NK-92 (cell line): ENCODE data around the gene TRERF1.

Experiments
- DNase-seq: peaks from one replicate; lab custom pipeline; 2025; ENCODE audit not compliant: unreplicated experiment; lab: John Stamatoyannopoulos, UW

TRERF1 gene

GRCh38 chr6:42368181-42368580 is 83.5 kb downstream of the TRERF1 start:
- DNase-seq: no peak

GRCh38 chr6:42367353-42368011 is 84.2 kb downstream of the TRERF1 start:
- DNase-seq: no peak

DNA sequence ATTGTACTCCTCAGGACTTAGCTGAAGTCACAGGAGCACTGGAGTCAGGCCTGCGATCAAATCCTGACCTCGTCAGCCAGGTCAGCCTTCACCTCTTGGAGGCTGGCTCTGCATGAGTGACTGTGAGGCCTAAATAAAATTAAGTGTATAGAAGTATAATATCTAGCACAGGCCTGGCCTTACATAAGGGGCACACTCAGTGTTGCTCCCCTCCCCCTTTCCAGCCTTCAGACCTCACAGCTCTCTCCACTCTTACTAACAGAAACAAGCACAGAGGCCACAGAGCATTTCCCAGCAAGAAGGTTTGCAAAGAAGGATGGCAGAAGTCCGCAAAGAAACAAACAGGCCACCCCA is 84.8 kb downstream of the TRERF1 start:
- DNase-seq: no peak

GRCh38 chr6:42366011-42366705 is 85.6 kb downstream of the TRERF1 start:
- no peak for DNase-seq

DNA sequence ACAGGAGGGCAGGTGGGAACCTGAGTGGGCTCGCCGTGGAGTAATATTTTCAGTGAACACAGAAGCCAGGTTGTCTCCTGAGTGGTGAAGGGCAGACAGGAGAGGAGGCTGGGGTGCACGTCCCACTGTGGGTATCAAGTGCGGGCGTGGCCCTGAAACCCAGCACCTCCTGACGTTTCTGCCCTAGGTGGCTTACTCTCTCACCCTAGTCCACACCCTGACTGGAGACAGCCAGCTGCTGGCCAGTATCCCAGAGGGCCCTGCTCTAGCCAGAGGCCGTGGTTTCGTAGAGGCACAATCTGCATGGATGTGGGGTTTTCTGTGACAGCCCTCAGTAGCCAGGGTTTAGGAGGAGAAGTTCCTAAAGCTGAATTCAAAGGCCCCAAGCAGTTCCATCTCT is 86.7 kb downstream of the TRERF1 start:
- DNase-seq: no peak

DNA sequence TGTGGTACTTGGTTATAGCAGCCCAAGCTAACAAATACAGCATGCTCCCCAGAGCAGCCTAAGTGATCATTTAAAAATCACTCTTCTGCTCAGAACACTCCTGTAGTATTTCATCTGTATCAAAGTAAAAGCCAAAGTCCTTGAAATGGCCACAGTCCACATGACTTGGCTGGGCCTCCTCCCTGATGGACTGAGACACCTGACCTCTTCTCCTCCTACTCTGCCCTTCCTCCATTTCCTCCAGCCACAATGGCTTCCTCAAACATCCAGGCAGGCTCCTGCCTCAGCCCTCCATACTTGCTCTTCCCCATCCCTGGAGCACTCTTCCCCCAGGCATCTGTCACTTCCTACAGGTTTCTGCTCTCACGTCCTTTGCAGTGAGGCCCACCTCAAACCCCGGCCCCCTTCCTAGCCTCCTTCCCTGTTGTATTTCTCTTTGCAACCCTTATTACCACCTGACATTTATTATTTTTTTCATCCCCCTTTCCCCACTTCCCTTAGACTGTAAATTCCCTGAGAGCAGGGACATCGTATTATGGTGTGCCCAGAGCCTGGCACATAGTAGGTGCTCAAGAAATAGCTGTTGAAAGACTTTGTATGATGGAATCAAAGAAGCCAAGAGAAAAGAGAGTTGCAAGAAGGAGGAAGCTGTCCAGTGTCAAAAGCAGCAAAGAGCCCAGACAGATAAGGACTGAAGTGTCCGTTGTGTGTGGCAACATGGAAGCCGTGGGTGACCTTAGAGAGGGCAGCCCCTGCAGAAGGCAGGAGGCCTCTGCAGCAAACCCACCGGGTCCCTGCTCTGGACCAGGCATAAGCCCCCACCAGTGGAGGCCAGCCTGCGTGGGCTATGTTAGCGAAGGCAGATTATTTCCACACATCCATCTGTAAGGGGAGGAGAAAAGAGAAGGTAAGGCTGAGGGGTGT is 87.5 kb downstream of the TRERF1 start:
- DNase-seq: no peak

GRCh38 chr6:42361036-42361435 is 90.7 kb downstream of the TRERF1 start:
- no peak for DNase-seq

DNA sequence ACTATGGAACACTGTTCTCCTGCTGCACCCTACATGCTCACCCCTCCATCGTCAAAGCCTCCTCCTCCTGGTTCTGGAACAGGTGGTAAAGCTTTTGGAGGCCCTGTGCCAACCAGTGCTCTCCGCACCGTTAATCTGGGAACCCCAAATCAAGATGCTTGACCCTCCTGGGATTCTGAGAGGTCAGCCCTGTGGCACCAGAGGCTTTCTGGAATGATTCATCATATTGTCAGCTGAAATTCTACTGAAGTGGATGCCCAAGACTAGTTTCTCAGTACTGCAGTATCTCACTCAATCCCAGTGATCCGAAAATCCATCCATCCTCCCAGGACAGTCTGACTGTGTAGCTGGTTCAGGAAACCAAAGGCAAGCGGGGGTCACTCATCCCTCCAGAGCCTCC is 92.7 kb downstream of the TRERF1 start:
- no peak for DNase-seq

DNA sequence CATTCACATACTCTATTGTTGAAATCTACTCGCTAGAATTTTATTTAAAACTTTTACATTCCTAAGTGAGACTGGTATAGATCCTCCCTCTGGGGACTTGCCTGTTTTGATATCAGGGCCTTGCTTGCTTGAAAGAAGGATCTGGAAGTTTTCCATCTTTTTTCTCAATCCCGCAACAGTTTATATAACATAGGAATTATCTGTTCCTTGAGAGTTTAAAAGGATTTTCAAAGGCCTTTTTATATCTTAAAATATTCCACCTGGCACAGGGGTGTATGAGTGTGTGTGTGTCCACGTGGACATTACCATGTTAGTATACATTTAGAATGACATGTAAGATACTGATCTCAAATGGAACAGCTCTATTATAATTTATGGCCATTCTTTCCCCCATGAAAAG is 96.3 kb downstream of the TRERF1 start:
- DNase-seq: no peak

DNA sequence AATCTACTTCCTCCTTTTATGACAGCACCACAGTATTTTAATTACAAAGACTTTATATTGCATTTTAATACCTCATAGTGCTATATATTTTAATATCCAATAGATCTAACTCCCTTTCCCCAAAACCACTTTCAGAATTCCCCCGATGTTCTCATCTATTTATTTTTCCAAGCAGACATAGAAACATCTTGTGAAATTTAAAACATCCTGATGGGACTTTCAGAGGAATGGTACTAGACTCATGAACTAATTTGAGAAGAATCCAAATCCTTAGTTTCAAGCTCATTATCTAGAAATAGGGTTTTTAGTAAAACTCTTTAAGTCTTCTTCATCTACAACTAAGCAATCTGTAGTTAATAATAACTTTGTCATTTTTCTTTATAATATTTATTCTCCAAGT is 97.0 kb downstream of the TRERF1 start:
- no peak for DNase-seq

- no peak for DNase-seq
Observed at GRCh38 chr6:42352856-42353564, 98.7 kb downstream of the TRERF1 start.

DNA sequence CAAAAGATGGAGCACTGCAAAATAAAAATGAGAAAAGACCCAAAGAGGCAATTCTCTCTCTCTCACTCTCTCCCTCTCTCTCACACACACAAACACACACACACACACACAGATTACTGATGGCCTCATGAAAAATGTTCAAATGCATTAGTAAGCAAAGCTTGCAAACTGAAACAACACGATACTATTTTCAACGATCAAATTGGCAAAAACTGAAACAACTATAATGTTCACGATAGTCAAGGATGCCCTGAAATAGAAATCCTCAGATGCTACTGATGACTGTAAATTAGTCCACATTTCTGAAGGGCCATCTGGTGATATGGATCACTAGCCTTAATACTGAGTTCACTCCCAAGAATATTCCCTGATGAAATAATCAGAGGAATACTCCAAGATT is 100.8 kb downstream of the TRERF1 start:
- no peak for DNase-seq

- no peak for DNase-seq
Observed at GRCh38 chr6:42349753-42350511, 101.8 kb downstream of the TRERF1 start.

GRCh38 chr6:42347456-42347855 is 104.3 kb downstream of the TRERF1 start:
- DNase-seq: no peak

- no peak for DNase-seq
Observed at GRCh38 chr6:42345696-42346416, 105.9 kb downstream of the TRERF1 start.

DNA sequence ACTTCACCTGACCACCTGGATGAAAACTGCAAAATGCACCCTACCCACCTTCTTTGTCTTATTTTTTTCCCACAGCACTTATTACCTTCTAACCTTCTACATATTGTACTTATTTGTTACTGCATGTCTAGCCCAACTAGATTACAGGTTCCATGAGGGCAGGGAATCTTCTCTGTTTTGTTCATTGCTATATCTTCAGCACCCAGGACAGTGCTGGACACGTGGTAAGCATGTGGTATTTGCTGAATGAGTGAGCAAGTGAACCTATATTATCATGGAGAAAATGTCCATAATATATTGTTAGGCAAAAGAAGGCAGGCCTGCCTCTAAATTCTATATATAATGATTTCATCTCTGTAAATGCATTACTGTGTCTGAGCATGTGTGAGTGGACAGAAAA is 107.0 kb downstream of the TRERF1 start:
- no peak for DNase-seq

- DNase-seq: no peak
Observed at GRCh38 chr6:42341771-42342553, 109.8 kb downstream of the TRERF1 start.

GRCh38 chr6:42341221-42341620 is 110.5 kb downstream of the TRERF1 start:
- DNase-seq: no peak

- no peak for DNase-seq
Observed at GRCh38 chr6:42340511-42340910, 111.2 kb downstream of the TRERF1 start.
